AG09309 (cell line): Measurements from ENCODE around the gene RPS17.

Experiments used
- DNase-seq: peaks from one replicate; pipeline ENCODE4 v3.0.0-alpha.2; 2010; ENCODE audit warnings: low read depth
- H3K4me3 ChIP-seq: 2 replicates; pipeline ENCODE4 v1.5.1; 2011; ENCODE audit warnings: mild to moderate bottlenecking, low read depth, low read length, moderate library complexity; ENCODE audit not compliant: control insufficient read depth
- TF ChIP-seq, protein P1 (sequence below): IDR thresholded peaks from 2 replicates; pipeline ENCODE4 v1.5.1; 2011; ENCODE audit warnings: mild to moderate bottlenecking, low read depth, low read length, inconsistent platforms; ENCODE audit not compliant: insufficient read depth, control insufficient read depth; ENCODE audit errors: missing control alignments

Gene RPS17

DNA sequence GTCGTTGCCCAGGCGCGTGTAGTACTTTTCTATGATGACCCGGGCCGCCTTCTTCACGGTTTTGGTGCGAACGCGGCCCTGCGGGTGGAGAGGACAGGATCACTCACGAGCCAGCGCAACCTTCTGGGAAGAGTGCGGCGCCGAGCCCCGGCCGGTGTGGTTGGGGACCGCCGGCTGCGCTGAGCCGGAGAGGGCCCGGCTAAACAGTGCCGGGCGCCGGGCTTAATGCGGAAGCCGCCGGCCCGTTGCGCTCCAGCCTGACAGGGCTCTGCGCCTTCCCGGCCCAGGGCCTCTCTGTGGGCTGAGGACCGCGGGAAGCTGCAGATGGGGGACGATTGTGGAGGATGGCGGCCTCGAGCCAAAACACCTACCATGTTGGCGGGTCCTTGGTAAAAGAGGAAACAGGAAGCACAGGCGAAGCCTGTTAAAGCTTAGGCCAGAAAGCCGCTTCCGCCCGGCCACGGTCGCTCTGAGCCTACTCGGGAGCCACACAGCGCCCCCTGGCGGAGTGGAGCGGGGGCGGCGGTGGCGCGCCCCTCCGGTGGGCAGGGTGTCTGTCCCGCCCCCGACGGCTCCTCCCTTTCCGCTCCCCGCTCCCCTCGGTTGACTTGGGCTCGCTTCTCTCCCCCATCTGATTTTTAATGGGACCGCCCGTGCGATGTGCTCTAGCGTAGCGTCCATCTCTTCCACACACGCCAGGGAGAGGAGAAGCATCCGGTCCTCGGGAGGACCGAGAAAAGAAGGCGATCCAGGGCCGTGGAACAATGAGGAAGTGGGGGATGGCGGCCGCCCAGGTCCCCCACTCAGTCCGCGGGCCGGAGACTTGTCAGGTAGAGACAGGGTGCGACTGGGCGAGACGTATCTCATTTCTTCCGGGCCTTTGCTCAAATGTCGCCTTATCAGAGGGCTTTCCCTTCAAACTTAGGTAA, at the start of gene RPS17:
Gene RPS17, minus strand, starts transcription at position 403 of the 929 bp plus-strand sequence. Its CDS starts 29 bp downstream, at position 374.
- TF ChIP-seq, protein P1, sequence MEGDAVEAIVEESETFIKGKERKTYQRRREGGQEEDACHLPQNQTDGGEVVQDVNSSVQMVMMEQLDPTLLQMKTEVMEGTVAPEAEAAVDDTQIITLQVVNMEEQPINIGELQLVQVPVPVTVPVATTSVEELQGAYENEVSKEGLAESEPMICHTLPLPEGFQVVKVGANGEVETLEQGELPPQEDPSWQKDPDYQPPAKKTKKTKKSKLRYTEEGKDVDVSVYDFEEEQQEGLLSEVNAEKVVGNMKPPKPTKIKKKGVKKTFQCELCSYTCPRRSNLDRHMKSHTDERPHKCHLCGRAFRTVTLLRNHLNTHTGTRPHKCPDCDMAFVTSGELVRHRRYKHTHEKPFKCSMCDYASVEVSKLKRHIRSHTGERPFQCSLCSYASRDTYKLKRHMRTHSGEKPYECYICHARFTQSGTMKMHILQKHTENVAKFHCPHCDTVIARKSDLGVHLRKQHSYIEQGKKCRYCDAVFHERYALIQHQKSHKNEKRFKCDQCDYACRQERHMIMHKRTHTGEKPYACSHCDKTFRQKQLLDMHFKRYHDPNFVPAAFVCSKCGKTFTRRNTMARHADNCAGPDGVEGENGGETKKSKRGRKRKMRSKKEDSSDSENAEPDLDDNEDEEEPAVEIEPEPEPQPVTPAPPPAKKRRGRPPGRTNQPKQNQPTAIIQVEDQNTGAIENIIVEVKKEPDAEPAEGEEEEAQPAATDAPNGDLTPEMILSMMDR = peak; percentile 93
- peak within 1 kb of the TSS; percentile 95 for H3K4me3 ChIP-seq
- peak; percentile 78 for DNase-seq

DNA sequence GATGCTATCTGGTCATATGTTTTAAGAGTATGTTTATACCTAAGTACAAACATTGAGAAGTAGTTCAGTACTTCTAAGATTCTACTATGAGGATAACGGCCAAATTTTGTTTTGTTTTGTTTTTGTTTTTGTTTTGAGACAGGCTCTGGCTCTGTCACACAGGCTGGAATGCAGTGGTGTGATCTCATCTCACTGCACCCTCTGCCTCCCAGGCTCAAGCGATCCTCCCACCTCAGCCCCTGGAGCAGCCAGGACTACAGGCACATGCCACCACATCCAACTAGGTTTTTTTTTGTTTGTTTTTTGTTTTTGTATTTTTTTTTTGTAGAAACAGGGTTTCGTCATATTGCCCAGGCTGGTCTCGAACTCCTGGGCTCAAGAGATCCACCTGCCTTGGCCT, 47.5 kb upstream of the RPS17 start:
- H3K4me3 ChIP-seq = no peak overlapping the region
- TF ChIP-seq, protein P1 = no peak

DNA sequence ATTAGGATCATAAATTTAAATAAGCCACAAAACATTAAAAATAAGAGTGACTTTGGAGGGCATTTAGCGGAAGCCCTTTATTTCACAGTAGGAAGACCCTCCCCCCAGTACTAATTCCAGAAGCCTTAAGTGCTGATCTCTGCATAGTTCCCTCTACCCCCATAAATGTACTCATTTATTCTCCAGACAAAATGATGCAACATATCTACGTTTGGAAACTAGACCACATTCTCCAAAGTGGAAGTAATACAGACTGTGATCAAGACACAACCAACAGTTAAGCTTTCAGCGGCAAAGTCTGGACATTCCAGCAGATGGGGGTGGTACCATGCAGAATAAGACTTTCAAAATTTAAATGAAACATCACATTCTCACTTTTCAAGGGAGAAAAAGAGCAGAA, 44.8 kb upstream of the RPS17 start:
- no peak for DNase-seq
- no peak overlapping the region for H3K4me3 ChIP-seq
- TF ChIP-seq, protein P1 = peak; percentile 32

More for the DNA sequence above, 47.5 kb upstream of the RPS17 start:
- no peak for DNase-seq

DNA sequence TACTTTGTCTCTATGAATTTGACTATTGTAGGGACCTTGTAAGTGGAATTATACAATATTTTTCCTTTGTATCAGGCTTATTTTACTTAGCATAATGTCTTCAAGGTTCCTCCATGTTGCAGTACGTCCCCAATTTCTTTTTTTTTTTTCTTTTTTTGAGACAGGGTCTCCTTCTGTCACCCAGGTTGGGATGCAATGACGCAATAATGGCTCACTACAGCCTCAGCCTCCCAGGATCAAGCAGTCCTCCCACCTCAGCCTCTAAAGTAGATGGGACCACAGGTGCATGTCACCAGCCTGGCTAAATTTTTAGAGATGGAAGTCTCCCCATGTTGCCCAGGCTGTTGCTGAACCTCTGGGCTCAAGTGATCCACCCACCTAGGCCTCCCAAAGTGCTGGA, 40.5 kb upstream of the RPS17 start:
- DNase-seq = no peak
- TF ChIP-seq, protein P1 = no peak
- H3K4me3 ChIP-seq = no peak overlapping the region

DNA sequence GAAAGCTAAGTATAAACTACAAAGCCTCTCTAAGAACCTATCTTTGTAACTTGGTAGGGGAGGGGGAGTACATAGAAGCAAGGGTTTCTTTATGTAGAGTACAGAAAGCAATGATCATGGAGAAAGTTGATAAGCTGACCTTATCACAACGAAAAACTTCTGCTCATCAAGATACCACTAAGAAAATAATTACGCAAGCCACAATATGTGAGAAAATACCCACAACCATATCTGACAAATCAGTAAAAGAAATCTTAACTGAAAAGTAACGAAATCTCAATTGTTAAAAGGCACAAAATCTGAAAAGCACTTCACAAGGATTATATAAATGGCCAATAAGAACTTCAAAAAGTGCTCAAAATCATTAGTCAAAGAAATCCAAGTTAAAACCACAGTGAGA, 35.1 kb upstream of the RPS17 start:
- H3K4me3 ChIP-seq = no peak overlapping the region
- DNase-seq = no peak
- TF ChIP-seq, protein P1 = no peak

DNA sequence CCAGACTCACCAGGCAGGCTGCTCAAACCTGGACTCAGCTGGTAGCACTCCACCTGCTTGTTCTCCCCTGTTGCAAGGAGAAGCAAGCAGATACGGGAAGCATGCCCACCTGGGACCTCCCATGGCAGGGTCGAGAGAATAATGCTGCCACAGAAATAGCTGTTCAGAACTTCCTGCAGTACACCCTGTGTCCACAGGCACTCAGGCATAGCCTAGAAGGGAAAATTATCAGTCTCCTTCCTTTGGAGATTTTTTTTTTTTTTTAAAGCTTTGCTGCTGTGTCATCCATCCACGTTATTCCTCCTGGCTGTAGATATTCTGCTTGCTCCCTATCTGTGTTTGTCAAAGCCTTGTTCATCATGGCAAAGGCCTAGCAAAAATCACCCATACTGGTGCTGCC, 32.7 kb upstream of the RPS17 start:
- TF ChIP-seq, protein P1 = peak; percentile 3
- no peak overlapping the region for H3K4me3 ChIP-seq
- DNase-seq = no peak
